ENCODE data around the gene THAP11. TPM values are rescaled to one million over a fixed set of nuclear protein-coding genes. Genes with fewer than 3 reads are reported as not detected.
A peak's percentile ranks its signal among the peaks of the same experiment; 100 is the strongest.

Gene THAP11
- total and polyA plus RNA-seq, 2 of the 13 experiments (the other 11 are each of a cell fraction or from before 2014, with no cell fraction given) = 44.2 to 53.4 TPM

- TF ChIP-seq ARID4A (CRISPR knock-in tag; IDR thresholded peaks at IDR 0.05; ENCODE audit: borderline replicate concordance) = peak; percentile 94
- no peak for TF ChIP-seq NR3C1 (CRISPR knock-in tag; IDR thresholded peaks at IDR 0.05)
- TF ChIP-seq ZNF121 (CRISPR knock-in tag; IDR thresholded peaks at IDR 0.05) = peak; percentile 68; the same call in 1 of the 2 replicates
- TF ChIP-seq FOXO4 (CRISPR knock-in tag; conservative IDR thresholded peaks at IDR 0.05) = no peak
- no peak; the same call in 1 of the 2 replicates for TF ChIP-seq ZBTB14 (CRISPR knock-in tag; IDR thresholded peaks at IDR 0.05)
- peak; percentile 77; the same call in 1 of the 2 replicates for TF ChIP-seq BORCS8-MEF2B (CRISPR knock-in tag; IDR thresholded peaks at IDR 0.05)
- TF ChIP-seq ZNF883 (CRISPR knock-in tag; IDR thresholded peaks at IDR 0.05; ENCODE audit: not compliant biosample characterization) = peak; percentile 85
- TF ChIP-seq FIP1L1 (IDR thresholded peaks at IDR 0.05; ENCODE audit: borderline replicate concordance, insufficient read depth, low read depth, low read length) = no peak
- peak in 1 of 2 experiments; percentile 87; a peak in 3 of 4 replicates for TF ChIP-seq HMGXB4 (CRISPR knock-in tag; IDR thresholded peaks at IDR 0.05; ENCODE audit: borderline replicate concordance in 1 of 2, low read depth in 1 of 2)
- TF ChIP-seq ZBTB49 (CRISPR knock-in tag; IDR thresholded peaks at IDR 0.05; ENCODE audit: borderline replicate concordance) = no peak
- TF ChIP-seq TBL1XR1 (IDR thresholded peaks at IDR 0.05; ENCODE audit: borderline replicate concordance, low read length, partially characterized antibody) = peak; percentile 46
- no peak for TF ChIP-seq ZNF20 (CRISPR knock-in tag; IDR thresholded peaks at IDR 0.05)
- no peak for TF ChIP-seq GRHL1 (CRISPR knock-in tag; conservative IDR thresholded peaks at IDR 0.05)
These were observed 4.4 kb downstream of the THAP11 start, which contains the start of gene NUTF2 (continued) for GRCh38 chr16:67846320-67847063.

Data from HepG2 (cell line).